Measurements from ENCODE around the gene SH3TC2.

Gene SH3TC2

GRCh38 chr5:148973455-148973854 is 89.4 kb downstream of the SH3TC2 start:
- POLR2A ChIA-PET, result no interaction called here
- DNase-seq (ENCODE audit: extremely low spot score), result no peak
- CTCF ChIA-PET, result interaction anchor here (0.7 kb wide), 1 partner anchor 8 kb away, joined by 4 read pairs; no protein-coding TSS in a partner anchor

GRCh38 chr5:148972974-148973374 is 89.9 kb downstream of the SH3TC2 start:
- TF ChIP-seq PKNOX1 (IDR thresholded peaks at IDR 0.05), result no peak
- TF ChIP-seq LEF1 (IDR thresholded peaks at IDR 0.05; ENCODE audit: borderline replicate concordance), result no peak
- no peak for TF ChIP-seq TARDBP (IDR thresholded peaks at IDR 0.05)
- no peak for TF ChIP-seq ARNT (IDR thresholded peaks at IDR 0.05)
- no peak for TF ChIP-seq FOXK2 (IDR thresholded peaks at IDR 0.05)
- TF ChIP-seq FOXM1 (IDR thresholded peaks at IDR 0.05; ENCODE audit: borderline replicate concordance), result no peak
- TF ChIP-seq NFRKB (IDR thresholded peaks at IDR 0.05), result no peak
- no peak for TF ChIP-seq ELF4 (IDR thresholded peaks at IDR 0.05)
- TF ChIP-seq SP1 (IDR thresholded peaks at IDR 0.05), result no peak
- no peak for TF ChIP-seq L3MBTL2 (conservative IDR thresholded peaks at IDR 0.05)
- no peak for TF ChIP-seq ZNF384 (IDR thresholded peaks at IDR 0.05)
- no peak for TF ChIP-seq FOXA1 (IDR thresholded peaks at IDR 0.05)
- no peak for TF ChIP-seq BHLHE40 (IDR thresholded peaks at IDR 0.05; ENCODE audit: borderline replicate concordance)
- TF ChIP-seq SUZ12 (IDR thresholded peaks at IDR 0.05), result no peak
- TF ChIP-seq CTBP1 (IDR thresholded peaks at IDR 0.05; ENCODE audit: borderline replicate concordance), result no peak
- no peak for TF ChIP-seq HDGF (IDR thresholded peaks at IDR 0.05; ENCODE audit: borderline replicate concordance)
- ChIA-PET CTCF (interaction anchor here (0.7 to 2.6 kb wide), 2 partner anchors 8 to 15 kb away, joined by 4 to 8 read pairs; no protein-coding TSS in a partner anchor), POLR2A (no interaction called here)
- no peak for DNase-seq (ENCODE audit: extremely low spot score)

More at GRCh38 chr5:148973455-148973854, 89.4 kb downstream of the SH3TC2 start:
- no peak for TF ChIP-seq SUZ12 (IDR thresholded peaks at IDR 0.05)
- no peak for TF ChIP-seq LEF1 (IDR thresholded peaks at IDR 0.05; ENCODE audit: borderline replicate concordance)
- TF ChIP-seq CTBP1 (IDR thresholded peaks at IDR 0.05; ENCODE audit: borderline replicate concordance), result no peak
- TF ChIP-seq FOXM1 (IDR thresholded peaks at IDR 0.05; ENCODE audit: borderline replicate concordance), result no peak
- TF ChIP-seq ARNT (IDR thresholded peaks at IDR 0.05), result no peak
- TF ChIP-seq PKNOX1 (IDR thresholded peaks at IDR 0.05), result no peak
- TF ChIP-seq L3MBTL2 (conservative IDR thresholded peaks at IDR 0.05), result no peak
- TF ChIP-seq TARDBP (IDR thresholded peaks at IDR 0.05), result no peak
- TF ChIP-seq NFRKB (IDR thresholded peaks at IDR 0.05), result no peak
- TF ChIP-seq FOXA1 (IDR thresholded peaks at IDR 0.05), result no peak
- no peak for TF ChIP-seq BHLHE40 (IDR thresholded peaks at IDR 0.05; ENCODE audit: borderline replicate concordance)
- TF ChIP-seq HDGF (IDR thresholded peaks at IDR 0.05; ENCODE audit: borderline replicate concordance), result no peak
- no peak for TF ChIP-seq ZNF384 (IDR thresholded peaks at IDR 0.05)
- no peak for TF ChIP-seq SP1 (IDR thresholded peaks at IDR 0.05)
- no peak for TF ChIP-seq ELF4 (IDR thresholded peaks at IDR 0.05)
- no peak for TF ChIP-seq FOXK2 (IDR thresholded peaks at IDR 0.05)

GRCh38 chr5:148972396-148972795 is 90.5 kb downstream of the SH3TC2 start:
- ChIA-PET CTCF (interaction anchor here (0.9 to 2.6 kb wide), 2 partner anchors 10 to 15 kb away, joined by 3 to 8 read pairs; no protein-coding TSS in a partner anchor), POLR2A (no interaction called here)
- DNase-seq (ENCODE audit: extremely low spot score), result no peak
- TF ChIP-seq TARDBP (IDR thresholded peaks at IDR 0.05) (no peak), NFRKB (IDR thresholded peaks at IDR 0.05) (no peak), L3MBTL2 (conservative IDR thresholded peaks at IDR 0.05) (no peak), LEF1 (IDR thresholded peaks at IDR 0.05; ENCODE audit: borderline replicate concordance) (no peak), ARNT (IDR thresholded peaks at IDR 0.05) (no peak), ZNF384 (IDR thresholded peaks at IDR 0.05) (no peak), FOXA1 (IDR thresholded peaks at IDR 0.05) (no peak), SP1 (IDR thresholded peaks at IDR 0.05) (no peak), PKNOX1 (IDR thresholded peaks at IDR 0.05) (no peak), SUZ12 (IDR thresholded peaks at IDR 0.05) (no peak), HDGF (IDR thresholded peaks at IDR 0.05; ENCODE audit: borderline replicate concordance) (no peak)

GRCh38 chr5:148970876-148971275 is 92.0 kb downstream of the SH3TC2 start:
- TF ChIP-seq FOXK2 (IDR thresholded peaks at IDR 0.05) (no peak), L3MBTL2 (conservative IDR thresholded peaks at IDR 0.05) (no peak), SUZ12 (IDR thresholded peaks at IDR 0.05) (no peak), BHLHE40 (IDR thresholded peaks at IDR 0.05; ENCODE audit: borderline replicate concordance) (no peak), CTBP1 (IDR thresholded peaks at IDR 0.05; ENCODE audit: borderline replicate concordance) (no peak), TARDBP (IDR thresholded peaks at IDR 0.05) (no peak), ARNT (IDR thresholded peaks at IDR 0.05) (no peak), PKNOX1 (IDR thresholded peaks at IDR 0.05) (no peak), ELF4 (IDR thresholded peaks at IDR 0.05) (no peak), FOXA1 (IDR thresholded peaks at IDR 0.05) (no peak), SP1 (IDR thresholded peaks at IDR 0.05) (no peak), HDGF (IDR thresholded peaks at IDR 0.05; ENCODE audit: borderline replicate concordance) (no peak), ZNF384 (IDR thresholded peaks at IDR 0.05) (no peak), FOXM1 (IDR thresholded peaks at IDR 0.05; ENCODE audit: borderline replicate concordance) (no peak), NFRKB (IDR thresholded peaks at IDR 0.05) (no peak), LEF1 (IDR thresholded peaks at IDR 0.05; ENCODE audit: borderline replicate concordance) (no peak)
- ChIA-PET CTCF (interaction anchor here (2.6 kb wide), 1 partner anchor 13 kb away, joined by 8 read pairs; no protein-coding TSS in a partner anchor), POLR2A (no interaction called here)
- DNase-seq (ENCODE audit: extremely low spot score), result no peak

- ChIA-PET CTCF (interaction anchor here (1.1 to 1.3 kb wide), 2 partner anchors 10 to 229 kb away, joined by 3 read pairs; no protein-coding TSS in a partner anchor), POLR2A (no interaction called here)
- DNase-seq (ENCODE audit: extremely low spot score), result no peak
- no peak for TF ChIP-seq CTBP1 (IDR thresholded peaks at IDR 0.05; ENCODE audit: borderline replicate concordance)
- no peak for TF ChIP-seq ELF4 (IDR thresholded peaks at IDR 0.05)
- no peak for TF ChIP-seq FOXA1 (IDR thresholded peaks at IDR 0.05)
- no peak for TF ChIP-seq SP1 (IDR thresholded peaks at IDR 0.05)
- TF ChIP-seq SUZ12 (IDR thresholded peaks at IDR 0.05), result no peak
- no peak for TF ChIP-seq FOXM1 (IDR thresholded peaks at IDR 0.05; ENCODE audit: borderline replicate concordance)
- no peak for TF ChIP-seq ARNT (IDR thresholded peaks at IDR 0.05)
- TF ChIP-seq PKNOX1 (IDR thresholded peaks at IDR 0.05), result no peak
- TF ChIP-seq FOXK2 (IDR thresholded peaks at IDR 0.05), result no peak
- TF ChIP-seq L3MBTL2 (conservative IDR thresholded peaks at IDR 0.05), result no peak
- TF ChIP-seq HDGF (IDR thresholded peaks at IDR 0.05; ENCODE audit: borderline replicate concordance), result no peak
- no peak for TF ChIP-seq ZNF384 (IDR thresholded peaks at IDR 0.05)
These were observed 92.6 kb downstream of the SH3TC2 start for GRCh38 chr5:148970228-148970627.

All from HEK293T (cell line).